OCI-M1 (cell line): ENCODE data around the gene GOLGA5.
"Not testable (repeated sequence)": the region's sequence is repeated elsewhere in the genome, so short reads cannot be mapped to it uniquely, and the experiment has no call there.

ENCODE experiments used
- DNase-seq: peaks from one replicate; lab custom pipeline; 2025; lab: John Stamatoyannopoulos, UW

The GOLGA5 gene

DNA sequence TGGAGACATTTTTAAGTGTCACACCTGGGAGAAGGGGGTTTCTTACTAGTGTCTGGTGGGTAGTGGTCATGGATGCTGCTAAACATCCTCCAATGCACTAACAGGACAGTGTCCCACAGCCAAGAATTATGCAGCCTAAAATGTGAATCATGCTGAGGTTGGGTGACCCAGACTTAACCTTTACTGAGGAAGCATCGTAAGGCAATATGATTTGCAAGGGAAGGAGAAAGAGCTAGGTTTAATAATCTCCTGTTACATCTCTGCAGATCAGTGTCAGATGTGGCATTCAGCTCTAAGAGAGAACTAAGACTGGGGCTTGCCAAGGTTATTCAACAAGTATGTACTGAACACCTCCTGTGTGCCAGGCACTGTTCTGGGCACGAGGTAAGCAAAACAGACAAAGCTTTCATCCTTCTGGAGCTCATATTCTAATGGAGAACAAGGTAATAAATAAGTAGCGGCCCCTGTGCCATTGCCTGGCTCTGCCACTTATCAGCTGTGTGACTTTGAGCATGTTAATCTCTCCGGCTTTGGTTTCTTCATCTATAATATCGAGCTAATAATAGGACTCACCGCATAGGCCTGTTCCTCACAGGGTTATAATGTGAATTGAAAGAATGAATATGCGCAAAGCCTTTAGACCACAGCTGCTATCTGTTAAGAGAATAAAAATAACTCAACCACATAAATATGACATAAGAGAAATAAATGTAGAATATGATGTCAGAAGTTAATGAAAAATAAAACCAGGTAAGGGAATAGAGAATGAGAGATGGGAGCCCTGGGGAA is 13.5 kb upstream of the GOLGA5 start:
- DNase-seq = no peak

DNA sequence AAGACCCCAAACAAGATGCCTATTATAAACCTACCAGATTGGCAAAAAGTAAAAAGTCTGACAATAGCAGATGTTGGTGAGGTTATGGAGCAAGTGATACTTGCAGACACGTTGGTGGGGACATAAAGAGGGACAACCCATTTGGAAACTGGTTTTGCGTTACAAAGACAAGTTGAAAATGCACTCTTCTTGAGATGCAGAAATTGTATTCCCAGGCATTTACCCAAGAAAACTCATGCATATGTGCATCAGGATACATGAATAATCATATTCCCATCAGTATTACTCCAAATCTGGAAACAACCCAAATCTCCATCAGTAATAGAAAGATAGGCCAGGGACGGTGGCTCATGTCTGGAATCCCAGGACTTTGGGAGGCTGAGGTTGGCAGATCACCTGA is 12.8 kb upstream of the GOLGA5 start:
- no peak for DNase-seq

DNA sequence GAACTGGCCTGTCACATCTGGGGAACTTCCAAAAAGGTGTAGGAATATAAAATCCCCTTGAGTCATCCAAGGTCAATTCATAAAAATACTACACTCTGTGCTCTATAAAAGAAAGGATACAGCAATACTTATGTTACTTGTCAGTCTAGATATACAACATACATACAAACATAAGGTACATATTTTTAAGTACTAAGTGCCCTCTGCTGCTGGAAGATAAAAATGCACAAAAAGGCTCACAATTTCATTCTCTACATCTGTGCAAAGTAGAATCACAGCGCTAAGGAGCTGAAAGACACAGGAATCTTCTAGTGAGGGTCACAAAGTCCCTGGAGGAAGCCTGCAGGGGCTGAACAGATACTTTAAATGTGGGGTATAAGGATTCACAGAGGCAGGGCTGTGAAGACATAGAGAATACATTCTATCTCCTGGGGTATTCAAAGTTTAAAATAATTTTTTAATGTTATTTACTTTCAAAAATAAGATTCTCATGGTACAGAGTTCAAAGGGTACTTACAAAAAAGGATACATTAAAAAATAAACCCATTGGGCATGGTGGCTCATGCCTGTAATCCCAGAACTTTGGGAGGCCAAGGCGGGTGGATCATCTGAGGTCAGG is 10.2 kb upstream of the GOLGA5 start:
- peak; percentile 75 for DNase-seq

DNA sequence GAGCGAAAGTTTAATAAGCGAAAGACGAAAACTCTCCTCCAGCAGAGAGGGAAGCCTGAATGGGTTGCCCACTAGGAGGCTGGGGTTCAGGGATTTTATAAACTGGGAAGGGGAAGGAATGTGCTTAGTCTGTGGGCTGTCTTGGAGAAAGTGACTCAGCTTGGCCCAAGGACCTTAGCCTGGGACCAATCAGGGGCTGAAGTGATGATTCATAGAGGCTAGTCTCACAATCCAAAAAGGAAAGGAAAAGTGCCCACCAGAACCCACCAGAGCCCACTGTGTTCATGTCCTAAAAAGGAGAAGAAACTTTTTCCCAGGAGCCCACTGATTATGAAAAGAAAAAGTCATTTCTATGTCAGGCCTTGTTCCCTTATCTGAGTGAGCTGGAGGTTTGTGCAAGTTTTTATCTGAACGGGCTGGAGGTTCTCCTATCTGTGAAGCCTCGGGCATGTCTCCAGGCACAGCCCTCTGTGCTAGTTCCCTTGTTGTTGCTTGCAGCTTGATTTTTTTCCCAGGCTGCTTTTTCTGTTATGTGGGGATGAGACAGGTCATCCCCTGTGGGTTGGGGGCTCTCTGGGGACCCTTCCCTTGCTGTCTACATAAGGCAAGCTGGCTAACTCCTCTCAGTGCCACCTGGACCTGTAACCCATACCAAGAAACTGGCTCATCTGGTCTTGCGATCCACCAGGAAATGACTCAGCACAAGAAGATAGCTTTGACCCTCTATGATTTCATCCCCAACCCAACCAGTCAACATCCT is 8.3 kb upstream of the GOLGA5 start:
- DNase-seq = peak; percentile 85

DNA sequence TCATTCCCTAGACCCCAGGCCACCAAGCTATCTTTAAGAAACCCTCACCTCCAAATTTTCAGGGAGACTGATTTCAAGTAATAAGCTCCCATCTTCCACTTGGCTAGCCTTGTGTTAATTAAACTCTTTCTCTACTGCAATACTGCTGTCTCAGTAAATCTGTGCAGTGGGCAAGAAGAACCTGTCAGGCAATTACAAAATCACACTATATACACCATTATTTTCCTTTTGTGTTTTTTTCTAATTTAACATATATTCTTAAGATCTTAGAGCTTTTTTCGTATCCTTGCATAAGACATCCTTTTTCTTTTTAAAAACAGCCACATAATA is 7.7 kb upstream of the GOLGA5 start:
- no peak for DNase-seq

DNA sequence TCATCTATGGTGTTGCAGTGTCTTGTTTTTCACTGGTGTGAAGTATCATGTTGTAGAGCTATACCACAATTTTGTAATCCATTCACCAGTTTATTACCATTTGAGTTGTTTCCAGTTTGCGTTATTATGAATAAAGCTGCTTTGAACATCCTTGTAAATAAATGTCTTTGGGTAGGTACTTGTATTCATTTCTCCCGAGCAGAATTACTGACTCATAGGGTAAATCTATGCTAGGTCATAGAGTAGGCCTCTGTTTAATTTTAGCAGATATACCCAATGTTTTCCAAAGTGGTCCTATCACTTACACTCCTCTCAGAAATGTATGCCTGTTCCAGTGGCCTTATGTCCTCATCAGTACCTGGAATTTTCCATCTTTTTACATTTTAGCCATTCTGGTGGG is 6.6 kb upstream of the GOLGA5 start:
- no peak for DNase-seq

DNA sequence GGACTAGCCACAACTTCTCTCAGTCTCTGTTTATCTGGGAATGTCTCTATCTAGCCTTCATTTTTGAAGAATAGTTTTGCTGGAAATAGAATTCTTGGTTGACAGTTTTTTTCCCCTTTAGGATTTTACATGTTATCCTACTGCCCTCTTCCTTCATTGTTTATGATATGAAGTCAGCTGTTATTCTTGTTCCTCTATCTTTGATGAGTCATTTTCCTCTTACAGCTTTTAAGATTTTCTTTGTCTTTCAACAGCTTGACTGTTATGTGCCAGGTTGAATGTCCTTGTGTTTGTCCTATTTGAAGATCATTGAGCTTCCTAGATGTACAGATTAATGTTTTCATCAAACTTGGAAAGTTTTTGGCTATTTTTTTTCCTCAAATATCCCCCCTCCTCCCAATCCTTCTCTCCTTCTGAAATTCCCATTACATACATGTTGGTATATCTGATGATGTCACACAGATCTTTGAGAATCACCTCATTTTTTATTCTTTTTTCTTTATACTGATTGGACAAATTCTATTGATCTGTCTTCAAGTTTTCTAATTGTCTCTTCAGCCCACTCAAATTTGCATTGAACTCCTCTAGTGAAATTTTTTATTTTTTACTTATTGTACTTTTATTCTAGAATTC is 4.5 kb upstream of the GOLGA5 start:
- peak; percentile 49 for DNase-seq

DNA sequence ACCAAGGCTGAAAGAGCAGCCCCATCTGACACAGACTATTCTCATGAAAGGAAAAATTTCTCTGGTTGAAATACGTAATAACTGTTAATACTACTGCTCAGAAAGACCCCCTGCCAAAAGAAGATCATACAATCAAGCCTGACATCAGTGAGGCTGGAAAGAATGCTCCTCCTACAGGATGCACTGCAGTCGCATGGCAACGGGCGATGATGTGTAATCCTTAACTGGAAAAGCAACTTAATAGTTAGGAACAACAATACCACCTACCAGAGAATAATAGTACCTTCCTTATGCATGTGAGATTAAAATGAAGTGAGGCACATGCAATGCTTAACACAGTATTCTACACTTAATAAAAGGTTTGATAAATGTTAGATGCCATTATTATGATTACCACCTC is 1.2 kb upstream of the GOLGA5 start:
- DNase-seq = no peak

DNA sequence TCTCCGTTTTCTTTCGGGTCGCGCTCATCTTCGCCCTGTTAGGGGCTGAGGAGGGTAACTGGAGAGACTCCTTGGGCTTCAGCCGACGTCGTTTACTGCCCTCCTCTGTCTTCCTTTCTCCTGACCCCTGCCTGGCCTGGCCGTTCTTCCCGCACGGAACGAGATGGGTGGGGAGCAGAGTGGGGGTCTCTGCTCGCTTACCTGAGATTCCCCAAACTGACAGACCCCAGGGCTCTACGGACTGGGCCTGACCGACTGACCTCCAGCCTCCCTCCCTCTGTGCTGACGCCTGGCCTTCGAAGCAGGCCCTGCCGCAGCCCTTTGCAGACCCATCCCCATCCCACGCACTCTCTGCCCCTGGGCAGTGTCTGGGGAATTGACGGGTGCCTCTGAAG is 439 bp downstream of the GOLGA5 start:
- DNase-seq = peak; percentile 8

DNA sequence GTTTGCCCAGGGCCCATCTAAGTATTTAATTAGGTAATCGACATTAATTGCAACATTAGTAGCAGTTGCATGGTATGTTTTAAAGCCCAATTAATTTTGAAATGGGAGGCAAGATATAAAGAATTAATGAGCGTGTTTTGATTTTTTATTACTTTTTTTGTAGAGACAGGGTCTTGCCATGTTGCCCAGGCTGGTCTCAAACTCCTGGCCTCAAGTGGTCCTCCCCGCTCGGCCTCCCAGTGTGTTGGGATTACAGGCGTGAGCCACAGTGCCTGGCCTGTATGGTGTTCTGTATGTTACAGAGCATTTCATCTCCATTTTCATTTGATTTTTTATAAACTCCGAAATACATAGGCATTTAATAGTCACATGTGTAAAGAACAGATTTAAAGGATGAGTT is 856 bp downstream of the GOLGA5 start:
- no peak for DNase-seq

DNA sequence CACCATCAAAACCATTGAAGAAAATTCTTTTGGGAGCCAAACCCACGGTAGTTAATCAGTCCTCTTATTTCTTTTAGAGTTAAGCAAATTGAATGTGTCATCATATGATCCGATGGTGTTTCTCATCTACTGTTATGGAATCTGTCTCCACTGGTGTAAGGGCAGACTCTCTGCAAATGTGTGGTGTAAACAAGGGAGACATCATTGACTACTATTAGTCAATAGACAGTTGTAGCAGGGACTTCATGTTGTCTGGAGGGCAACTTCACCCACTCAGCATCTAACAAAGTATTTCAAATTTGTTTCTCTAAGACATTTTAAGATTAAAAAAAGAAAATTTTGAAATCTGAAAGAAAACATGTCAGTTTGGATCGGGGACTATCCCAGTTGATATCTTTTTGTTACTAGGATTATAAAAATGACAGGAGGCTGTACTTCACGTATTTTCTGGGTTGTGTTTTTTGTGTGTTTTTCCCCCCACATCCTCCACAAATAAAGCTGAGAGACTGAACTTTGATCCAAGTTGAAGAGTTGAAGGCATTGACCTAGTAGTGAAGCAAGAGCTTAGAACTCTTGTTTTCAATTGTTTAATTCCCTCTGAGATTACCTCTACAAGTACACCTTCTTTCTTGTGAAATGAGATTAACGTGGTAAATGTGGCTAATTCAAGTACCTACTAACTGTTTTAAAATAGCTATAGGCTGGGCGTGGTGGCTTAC is 4.0 kb downstream of the GOLGA5 start:
- DNase-seq = no peak

DNA sequence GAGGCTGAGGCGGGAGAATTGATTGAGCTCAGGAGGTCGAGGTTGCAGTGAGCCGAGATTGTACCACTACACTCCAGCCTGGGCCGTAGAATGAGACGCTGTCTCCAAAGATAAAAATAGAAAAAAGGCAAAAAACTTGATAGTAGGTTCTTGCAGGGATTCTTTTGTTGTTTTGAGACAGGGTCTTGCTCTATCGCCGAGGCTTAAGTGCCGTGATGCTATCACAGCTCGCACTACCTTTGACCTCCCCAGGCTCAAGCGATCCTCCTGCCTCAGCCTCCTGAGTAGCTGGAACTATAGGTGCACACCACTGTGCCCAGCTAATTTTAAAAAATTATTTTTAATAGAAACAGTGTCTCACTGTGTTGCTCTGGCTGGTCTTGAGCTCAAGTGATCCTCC is 4.7 kb downstream of the GOLGA5 start:
- no peak for DNase-seq

DNA sequence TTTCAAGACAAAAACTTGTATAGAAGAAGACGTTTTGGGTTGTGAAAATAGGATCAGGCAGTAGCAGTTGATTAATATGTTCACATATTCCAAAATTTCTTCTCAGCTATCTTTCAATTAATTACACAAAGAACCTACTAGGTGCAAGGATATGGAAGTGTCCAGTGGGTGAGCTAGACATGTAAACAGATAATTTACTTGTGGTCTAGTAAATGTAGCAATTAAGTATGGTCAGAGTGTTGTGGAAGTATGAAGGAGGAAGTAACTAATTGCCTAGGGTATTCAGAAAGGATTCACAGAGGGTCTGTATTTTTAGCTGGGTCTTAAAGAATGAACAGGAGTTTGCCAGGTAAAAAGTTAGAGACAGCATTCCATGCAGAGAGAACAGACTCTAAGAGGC is 5.9 kb downstream of the GOLGA5 start:
- DNase-seq = peak; percentile 5

DNA sequence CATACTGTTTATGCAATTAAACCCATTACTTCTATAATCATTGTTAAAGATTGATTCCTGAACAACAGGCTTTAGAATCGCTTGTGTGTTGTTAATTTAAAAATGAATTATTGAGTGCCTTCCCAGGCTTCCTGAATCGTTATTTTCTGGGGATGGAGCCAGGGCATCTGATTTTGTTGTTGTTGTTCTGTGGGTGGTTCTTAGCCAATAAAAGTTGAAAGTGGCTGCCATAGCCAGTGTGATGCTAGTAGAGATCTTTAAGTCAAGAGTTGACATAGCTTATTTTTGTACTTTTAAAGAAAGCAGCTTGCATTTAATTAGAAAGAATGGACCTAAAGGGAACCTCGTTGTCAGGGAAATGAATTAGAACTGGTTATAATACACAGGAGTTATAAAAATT is 6.4 kb downstream of the GOLGA5 start:
- no peak for DNase-seq

DNA sequence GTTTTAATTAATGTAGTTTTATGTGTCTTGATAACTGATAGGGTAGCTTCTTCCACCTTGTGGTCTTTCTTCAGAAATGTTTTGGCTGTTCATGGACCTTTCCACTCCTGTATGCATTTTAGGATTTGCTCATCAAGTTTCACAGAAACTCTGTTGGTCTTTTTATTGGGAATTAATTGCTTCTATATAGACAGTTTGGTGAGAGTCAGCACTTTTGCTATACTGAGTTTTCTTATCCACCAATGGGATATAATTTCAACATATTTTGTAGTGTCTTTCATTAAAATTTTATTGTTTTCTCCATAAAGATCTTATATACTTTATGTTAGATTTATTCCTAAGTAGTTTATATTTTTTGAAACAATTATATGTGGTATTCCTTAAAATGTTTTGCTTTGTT is 7.8 kb downstream of the GOLGA5 start:
- DNase-seq = no peak

DNA sequence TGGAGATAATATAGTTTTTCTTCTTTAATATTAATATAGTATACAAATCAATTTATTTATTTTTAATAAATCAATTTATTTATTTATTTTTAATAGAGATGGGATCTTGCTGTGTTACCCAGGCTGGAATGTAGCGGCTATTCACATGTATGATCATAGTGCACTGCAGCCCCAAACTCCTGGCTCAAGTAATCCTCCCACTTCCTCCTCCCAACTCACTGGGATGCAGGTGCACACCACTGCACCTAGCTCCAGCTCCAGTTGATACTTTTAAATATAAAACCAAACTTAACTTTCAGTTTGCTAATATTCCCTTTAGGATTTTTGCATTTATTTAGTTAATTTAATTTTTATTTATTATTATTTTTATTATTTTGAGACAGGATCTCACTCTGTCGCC is 8.6 kb downstream of the GOLGA5 start:
- no peak for DNase-seq

DNA sequence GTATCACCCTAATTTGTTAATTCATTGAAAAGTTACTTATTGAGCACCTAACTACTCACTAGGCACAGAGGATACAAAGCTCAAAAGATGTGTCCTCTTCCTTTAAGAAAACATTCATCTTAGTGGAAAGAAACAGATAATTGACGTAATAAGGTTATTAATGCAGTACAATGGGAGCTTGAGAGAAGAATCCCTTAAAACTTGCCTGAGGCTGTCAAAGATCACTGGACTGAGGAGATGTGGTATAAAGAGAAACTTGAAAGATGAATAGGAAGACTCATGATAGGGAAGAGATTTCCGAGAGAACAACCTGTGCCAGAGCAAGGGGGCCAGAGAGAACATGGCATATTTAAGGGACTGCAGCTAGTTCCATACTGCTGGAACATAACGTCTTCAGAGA is 19.1 kb downstream of the GOLGA5 start:
- DNase-seq = no peak

DNA sequence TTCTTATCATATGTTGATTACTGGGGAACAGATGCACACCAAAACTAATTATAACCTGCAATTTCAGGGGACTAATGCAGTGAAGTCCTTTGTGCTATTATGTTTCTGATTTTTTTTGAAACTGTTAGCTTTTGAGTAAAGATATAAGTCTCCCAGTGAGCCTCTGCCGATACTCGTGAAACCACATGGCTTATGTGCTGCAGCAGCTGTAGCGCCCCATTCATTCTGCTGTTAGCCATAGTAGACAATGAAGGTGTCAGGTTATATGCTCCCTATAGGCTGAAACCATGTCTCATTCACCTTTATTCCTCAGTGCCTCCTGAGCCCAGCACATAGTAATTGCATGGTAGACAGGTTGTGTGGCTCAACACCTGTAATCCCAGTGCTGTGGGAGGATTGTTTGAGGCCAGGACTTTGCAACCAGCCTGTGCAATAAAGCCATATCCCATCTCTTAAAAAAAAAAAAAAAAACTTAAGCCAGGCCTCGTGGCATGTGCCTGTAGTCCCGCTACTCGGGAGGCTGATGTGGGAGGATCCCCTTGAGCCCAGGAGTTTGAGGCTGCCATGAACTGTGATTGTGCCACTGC is 25.0 kb downstream of the GOLGA5 start:
- DNase-seq = no peak

DNA sequence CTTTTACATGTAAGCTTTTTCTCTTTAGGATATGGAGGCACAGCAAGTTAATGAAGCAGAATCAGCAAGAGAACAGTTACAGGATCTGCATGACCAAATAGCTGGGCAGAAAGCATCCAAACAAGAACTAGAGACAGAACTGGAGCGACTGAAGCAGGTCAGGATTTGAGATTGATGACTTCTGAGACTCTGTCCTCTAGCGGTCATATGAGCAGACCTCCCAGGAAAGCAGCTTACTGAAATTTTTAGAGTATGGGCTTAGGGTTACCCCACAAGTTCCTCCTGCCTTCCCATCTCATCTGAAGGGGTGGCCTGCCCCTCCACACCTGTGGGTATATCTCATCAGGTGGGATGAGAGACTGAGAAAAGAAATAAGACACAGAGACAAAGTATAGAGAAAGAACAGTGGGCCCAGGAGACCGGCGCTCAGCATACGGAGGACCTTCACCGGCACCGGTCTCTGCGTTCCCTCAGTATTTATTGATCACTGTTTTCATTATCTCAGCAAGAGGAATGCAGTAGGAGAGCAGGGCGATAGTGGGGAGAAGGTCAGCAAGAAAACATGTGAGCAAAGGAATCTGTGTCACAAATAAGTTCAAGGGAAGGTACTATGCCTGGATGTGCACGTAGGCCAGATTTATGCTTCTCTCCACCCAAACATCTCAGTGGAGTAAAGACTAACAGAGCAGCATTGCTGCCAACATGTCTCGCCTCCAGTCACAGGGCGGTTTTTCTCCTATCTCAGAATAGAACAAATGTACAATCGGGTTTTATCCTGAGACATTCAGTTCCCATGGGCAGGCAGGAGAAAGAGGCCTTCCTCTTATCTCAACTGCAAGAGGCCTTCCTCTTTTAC is 25.8 kb downstream of the GOLGA5 start:
- not testable (repeated sequence) for DNase-seq

DNA sequence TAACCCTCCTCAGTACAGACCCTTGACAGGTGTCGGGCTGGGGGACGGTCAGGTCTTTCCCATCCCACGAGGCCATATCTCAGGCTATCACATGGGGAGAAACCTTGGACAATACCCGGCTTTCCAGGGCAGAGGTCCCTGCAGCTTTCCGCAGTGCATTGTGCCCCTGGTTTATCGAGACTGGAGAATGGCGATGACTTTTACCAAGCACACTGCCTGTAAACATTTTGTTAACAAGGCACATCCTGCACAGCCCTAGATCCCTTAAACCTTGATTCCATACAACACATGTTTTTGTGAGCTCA is 26.4 kb downstream of the GOLGA5 start:
- DNase-seq = not testable (repeated sequence)

DNA sequence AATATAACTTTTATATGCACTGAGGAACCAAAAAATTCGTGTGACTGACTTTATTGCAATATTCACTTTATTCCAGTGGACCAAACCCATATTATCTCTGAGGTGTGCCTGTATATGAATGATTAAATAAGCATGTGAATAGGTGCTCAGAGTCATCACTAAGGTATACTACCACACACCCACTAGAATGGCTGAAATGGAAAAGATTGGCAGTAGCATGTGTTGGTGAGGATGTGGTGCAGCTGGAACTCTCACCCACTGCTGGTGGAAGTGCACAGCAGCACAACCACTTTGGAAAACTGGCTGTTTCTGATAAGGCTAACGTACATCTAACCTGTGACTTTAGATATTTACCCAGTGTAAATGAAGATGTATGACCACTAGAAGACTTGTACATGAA is 36.8 kb downstream of the GOLGA5 start:
- DNase-seq = no peak
